ENCODE results near the gene ITIH6. TPM values are rescaled to one million over a fixed set of nuclear protein-coding genes. Genes with fewer than 3 reads are reported as not detected.
"Not testable (repeated sequence)": the region's sequence is repeated elsewhere in the genome, so short reads cannot be mapped to it uniquely, and the experiment has no call there.

The ITIH6 gene
- not detected for total RNA-seq

- H3K27ac Mint-ChIP-seq: no peak within 1 kb of the TSS
- no peaks in the 10 kb centered on the region for H3K4me1 Mint-ChIP-seq (ENCODE audit: low read depth)
- no peak for DNase-seq
- no peaks in the 10 kb centered on the region for H3K27me3 Mint-ChIP-seq (ENCODE audit: low read depth)
- no peaks in the 10 kb centered on the region for H3K36me3 Mint-ChIP-seq (ENCODE audit: low read depth)
- CTCF ChIA-PET: no interaction called here
- intact Hi-C loops (cut with micrococcal nuclease): no loop called here
- no peaks in the 10 kb centered on the region for H3K9me3 Mint-ChIP-seq
- no peak within 1 kb of the TSS for H3K4me3 Mint-ChIP-seq
These were observed at the start of gene ITIH6 for GRCh38 chrX:54798137-54798536. ITIH6 (minus strand) TSS chrX:54798255; CDS start chrX:54798210, 45 bp downstream.

- H3K9me3 Mint-ChIP-seq; H3K27ac Mint-ChIP-seq; intact Hi-C loops (cut with micrococcal nuclease); DNase-seq; H3K4me1 Mint-ChIP-seq (ENCODE audit: low read depth); H3K4me3 Mint-ChIP-seq; H3K36me3 Mint-ChIP-seq (ENCODE audit: low read depth); H3K27me3 Mint-ChIP-seq (ENCODE audit: low read depth); CTCF ChIA-PET: not testable (repeated sequence)
These were observed 49.6 kb upstream of the ITIH6 start for GRCh38 chrX:54847700-54848099.

- Mint-ChIP-seq H3K36me3 (ENCODE audit: low read depth) (no peaks in the 10 kb centered on the region), H3K27me3 (ENCODE audit: low read depth) (no peaks in the 10 kb centered on the region), H3K9me3 (no peaks in the 10 kb centered on the region), H3K4me3 (no peak overlapping the region), H3K27ac (no peak overlapping the region), H3K4me1 (ENCODE audit: low read depth) (no peaks in the 10 kb centered on the region)
- no peak for DNase-seq
- intact Hi-C loops (cut with micrococcal nuclease): no loop called here
- CTCF ChIA-PET: no interaction called here
These were observed 45.0 kb upstream of the ITIH6 start for GRCh38 chrX:54843050-54843449.

GRCh38 chrX:54842607-54843006 lies 44.6 kb upstream of the ITIH6 start:
- Mint-ChIP-seq H3K36me3 (ENCODE audit: low read depth) (no peaks in the 10 kb centered on the region), H3K27ac (no peak overlapping the region), H3K27me3 (ENCODE audit: low read depth) (no peaks in the 10 kb centered on the region), H3K4me1 (ENCODE audit: low read depth) (no peaks in the 10 kb centered on the region), H3K9me3 (no peaks in the 10 kb centered on the region), H3K4me3 (no peak overlapping the region)
- CTCF ChIA-PET: no interaction called here
- intact Hi-C loops (cut with micrococcal nuclease): no loop called here
- no peak for DNase-seq

- H3K4me3 Mint-ChIP-seq; H3K4me1 Mint-ChIP-seq (ENCODE audit: low read depth); H3K27ac Mint-ChIP-seq; intact Hi-C loops (cut with micrococcal nuclease); H3K9me3 Mint-ChIP-seq; H3K36me3 Mint-ChIP-seq (ENCODE audit: low read depth); CTCF ChIA-PET; H3K27me3 Mint-ChIP-seq (ENCODE audit: low read depth); DNase-seq: not testable (repeated sequence)
These were observed 43.3 kb upstream of the ITIH6 start for GRCh38 chrX:54841184-54841874.

- H3K27ac Mint-ChIP-seq: no peak overlapping the region
- no peaks in the 10 kb centered on the region for H3K9me3 Mint-ChIP-seq
- no peaks in the 10 kb centered on the region for H3K4me1 Mint-ChIP-seq (ENCODE audit: low read depth)
- H3K36me3 Mint-ChIP-seq (ENCODE audit: low read depth): no peaks in the 10 kb centered on the region
- intact Hi-C loops (cut with micrococcal nuclease): no loop called here
- no peaks in the 10 kb centered on the region for H3K27me3 Mint-ChIP-seq (ENCODE audit: low read depth)
- H3K4me3 Mint-ChIP-seq: no peak overlapping the region
- DNase-seq: no peak
- CTCF ChIA-PET: no interaction called here
These were observed 40.5 kb upstream of the ITIH6 start for GRCh38 chrX:54838583-54838982.

- no peak overlapping the region for H3K4me3 Mint-ChIP-seq
- H3K36me3 Mint-ChIP-seq (ENCODE audit: low read depth): no peaks in the 10 kb centered on the region
- H3K9me3 Mint-ChIP-seq: no peaks in the 10 kb centered on the region
- intact Hi-C loops (cut with micrococcal nuclease): loop anchor here (5.0 kb wide), 1 partner anchor 231 kb away; no protein-coding TSS in a partner anchor
- H3K27me3 Mint-ChIP-seq (ENCODE audit: low read depth): no peaks in the 10 kb centered on the region
- no peaks in the 10 kb centered on the region for H3K4me1 Mint-ChIP-seq (ENCODE audit: low read depth)
- CTCF ChIA-PET: no interaction called here
- DNase-seq: no peak
- H3K27ac Mint-ChIP-seq: no peak overlapping the region
These were observed 28.5 kb upstream of the ITIH6 start for GRCh38 chrX:54826598-54826997.

- intact Hi-C loops (cut with micrococcal nuclease): loop anchor here (5.0 kb wide), 1 partner anchor 231 kb away; no protein-coding TSS in a partner anchor
- DNase-seq: peak; percentile 36
- Mint-ChIP-seq H3K4me1 (ENCODE audit: low read depth) (no peaks in the 10 kb centered on the region), H3K27ac (no peak overlapping the region), H3K9me3 (no peaks in the 10 kb centered on the region), H3K4me3 (no peak overlapping the region), H3K36me3 (ENCODE audit: low read depth) (no peaks in the 10 kb centered on the region), H3K27me3 (ENCODE audit: low read depth) (no peaks in the 10 kb centered on the region)
- CTCF ChIA-PET: no interaction called here
These were observed 27.8 kb upstream of the ITIH6 start for GRCh38 chrX:54825716-54826438.

- Mint-ChIP-seq H3K27ac (no peak overlapping the region), H3K36me3 (ENCODE audit: low read depth) (no peaks in the 10 kb centered on the region), H3K9me3 (no peaks in the 10 kb centered on the region), H3K4me3 (no peak overlapping the region), H3K27me3 (ENCODE audit: low read depth) (no peaks in the 10 kb centered on the region), H3K4me1 (ENCODE audit: low read depth) (no peaks in the 10 kb centered on the region)
- DNase-seq: no peak
- CTCF ChIA-PET: no interaction called here
- intact Hi-C loops (cut with micrococcal nuclease): loop anchor here (5.0 kb wide), 1 partner anchor 233 kb away; no protein-coding TSS in a partner anchor
These were observed 26.7 kb upstream of the ITIH6 start for GRCh38 chrX:54824722-54825121.

GRCh38 chrX:54824195-54824594 lies 26.1 kb upstream of the ITIH6 start:
- Mint-ChIP-seq H3K4me3 (no peak overlapping the region), H3K4me1 (ENCODE audit: low read depth) (no peaks in the 10 kb centered on the region), H3K27me3 (ENCODE audit: low read depth) (no peaks in the 10 kb centered on the region), H3K9me3 (no peaks in the 10 kb centered on the region), H3K36me3 (ENCODE audit: low read depth) (no peaks in the 10 kb centered on the region), H3K27ac (no peak overlapping the region)
- CTCF ChIA-PET: no interaction called here
- intact Hi-C loops (cut with micrococcal nuclease): no loop called here
- DNase-seq: no peak

- Mint-ChIP-seq H3K4me3 (no peak overlapping the region), H3K4me1 (ENCODE audit: low read depth) (no peaks in the 10 kb centered on the region), H3K27me3 (ENCODE audit: low read depth) (no peaks in the 10 kb centered on the region), H3K36me3 (ENCODE audit: low read depth) (peaks cover 1% of the 10 kb centered on the region), H3K9me3 (no peaks in the 10 kb centered on the region), H3K27ac (no peak overlapping the region)
- intact Hi-C loops (cut with micrococcal nuclease): no loop called here
- CTCF ChIA-PET: no interaction called here
- no peak for DNase-seq
These were observed 23.3 kb upstream of the ITIH6 start for GRCh38 chrX:54821310-54821709.

- no peak for DNase-seq
- no peaks in the 10 kb centered on the region for H3K27me3 Mint-ChIP-seq (ENCODE audit: low read depth)
- no peaks in the 10 kb centered on the region for H3K4me1 Mint-ChIP-seq (ENCODE audit: low read depth)
- CTCF ChIA-PET: no interaction called here
- intact Hi-C loops (cut with micrococcal nuclease): no loop called here
- H3K9me3 Mint-ChIP-seq: no peaks in the 10 kb centered on the region
- peaks cover 6% of the 10 kb centered on the region for H3K36me3 Mint-ChIP-seq (ENCODE audit: low read depth)
- H3K27ac Mint-ChIP-seq: no peak overlapping the region
- no peak overlapping the region for H3K4me3 Mint-ChIP-seq
These were observed 22.7 kb upstream of the ITIH6 start for GRCh38 chrX:54820737-54821136.

- H3K9me3 Mint-ChIP-seq: no peaks in the 10 kb centered on the region
- CTCF ChIA-PET: no interaction called here
- no peaks in the 10 kb centered on the region for H3K27me3 Mint-ChIP-seq (ENCODE audit: low read depth)
- peaks cover 8% of the 10 kb centered on the region for H3K36me3 Mint-ChIP-seq (ENCODE audit: low read depth)
- no peak overlapping the region for H3K27ac Mint-ChIP-seq
- H3K4me3 Mint-ChIP-seq: no peak overlapping the region
- intact Hi-C loops (cut with micrococcal nuclease): no loop called here
- no peaks in the 10 kb centered on the region for H3K4me1 Mint-ChIP-seq (ENCODE audit: low read depth)
- no peak for DNase-seq
These were observed 21.1 kb upstream of the ITIH6 start for GRCh38 chrX:54819201-54819600.

All from activated naive CD4-positive, alpha-beta T cell treated with anti-CD3 and anti-CD28 coated beads for 36 hours (primary cell).